GM10847 (cell line): Measurements from ENCODE around the gene MIF4GD.

Experiments used
- POLR2A ChIP-seq: IDR thresholded peaks from 2 replicates; pipeline ENCODE4 v1.6.1; 2011; ENCODE audit not compliant: insufficient read length; ENCODE audit errors: extremely low read depth

The MIF4GD gene

GRCh38 chr17:75269844-75270217 is 1.2 kb downstream of the MIF4GD start:
- no peak for TF ChIP-seq POLR2A

- TF ChIP-seq POLR2A, result no peak
Measured at GRCh38 chr17:75267411-75268232, 3.4 kb downstream of the MIF4GD start.

GRCh38 chr17:75267153-75267410 is 3.9 kb downstream of the MIF4GD start:
- no peak for TF ChIP-seq POLR2A

- TF ChIP-seq POLR2A, result no peak
Measured at GRCh38 chr17:75266316-75267152, 4.5 kb downstream of the MIF4GD start.

- TF ChIP-seq POLR2A, result no peak
Measured at GRCh38 chr17:75265614-75266315, 5.3 kb downstream of the MIF4GD start.

- no peak for TF ChIP-seq POLR2A
Measured at GRCh38 chr17:75263055-75263454, 8.0 kb downstream of the MIF4GD start.

GRCh38 chr17:75262112-75262606 is 8.9 kb downstream of the MIF4GD start:
- TF ChIP-seq POLR2A, result no peak

GRCh38 chr17:75261336-75262111 is 9.5 kb downstream of the MIF4GD start, which contains the start of the genes GGA3 and MRPS7:
Gene GGA3 (minus strand): TSS chr17:75261606. CDS start chr17:75261587, 19 bp downstream.
Gene MRPS7 (plus strand): TSS chr17:75261879. CDS start chr17:75261901, 22 bp downstream.
- peak; percentile 70 for TF ChIP-seq POLR2A

- TF ChIP-seq POLR2A, result no peak
Measured at GRCh38 chr17:75260641-75261335, 10.2 kb downstream of the MIF4GD start.

GRCh38 chr17:75252039-75252816 is 18.8 kb downstream of the MIF4GD start:
- TF ChIP-seq POLR2A, result no peak

GRCh38 chr17:75250009-75250471 is 21.0 kb downstream of the MIF4GD start:
- no peak for TF ChIP-seq POLR2A

- no peak for TF ChIP-seq POLR2A
Measured at GRCh38 chr17:75249564-75249963, 21.5 kb downstream of the MIF4GD start.

GRCh38 chr17:75246404-75246803 is 24.6 kb downstream of the MIF4GD start:
- no peak for TF ChIP-seq POLR2A
